ENCODE results near the gene SRRM4.

The SRRM4 gene

DNA sequence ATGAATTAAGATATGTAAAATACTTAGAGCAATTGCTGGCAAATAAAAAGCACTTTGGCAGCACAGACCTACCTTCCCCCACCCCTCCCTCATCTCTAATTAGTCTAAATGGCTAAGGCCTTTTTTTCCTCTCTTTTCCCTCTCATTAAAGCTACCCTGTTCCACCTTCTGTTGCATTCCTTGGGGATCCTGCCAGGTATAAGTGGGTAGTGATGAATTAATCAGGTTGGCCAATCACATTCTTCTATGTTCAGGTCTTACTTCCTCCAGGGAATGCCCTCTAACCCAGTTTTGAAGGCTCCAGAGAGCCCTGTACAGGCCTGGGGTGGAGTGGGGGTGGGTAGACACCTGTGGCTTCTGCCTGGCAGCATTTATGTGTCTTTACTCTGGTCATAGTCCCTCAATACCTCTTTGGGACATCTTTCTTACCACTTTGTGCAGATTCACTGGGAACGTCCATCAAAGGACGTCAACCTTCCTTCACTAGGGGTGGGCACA is 225.8 kb downstream of the SRRM4 start:
- TF ChIP-seq ZNF384 (IDR thresholded peaks at IDR 0.05), result no peak
- TF ChIP-seq FOXM1 (IDR thresholded peaks at IDR 0.05; ENCODE audit: borderline replicate concordance), result no peak
- no peak for TF ChIP-seq TARDBP (IDR thresholded peaks at IDR 0.05)
- TF ChIP-seq FOXA1 (IDR thresholded peaks at IDR 0.05), result no peak
- TF ChIP-seq SUZ12 (IDR thresholded peaks at IDR 0.05), result no peak
- no peak for TF ChIP-seq BHLHE40 (IDR thresholded peaks at IDR 0.05; ENCODE audit: borderline replicate concordance)
- TF ChIP-seq ELF4 (IDR thresholded peaks at IDR 0.05), result no peak
- TF ChIP-seq L3MBTL2 (conservative IDR thresholded peaks at IDR 0.05), result no peak
- TF ChIP-seq CTBP1 (IDR thresholded peaks at IDR 0.05; ENCODE audit: borderline replicate concordance), result no peak
- no peak for TF ChIP-seq HDGF (IDR thresholded peaks at IDR 0.05; ENCODE audit: borderline replicate concordance)
- TF ChIP-seq, protein P1, sequence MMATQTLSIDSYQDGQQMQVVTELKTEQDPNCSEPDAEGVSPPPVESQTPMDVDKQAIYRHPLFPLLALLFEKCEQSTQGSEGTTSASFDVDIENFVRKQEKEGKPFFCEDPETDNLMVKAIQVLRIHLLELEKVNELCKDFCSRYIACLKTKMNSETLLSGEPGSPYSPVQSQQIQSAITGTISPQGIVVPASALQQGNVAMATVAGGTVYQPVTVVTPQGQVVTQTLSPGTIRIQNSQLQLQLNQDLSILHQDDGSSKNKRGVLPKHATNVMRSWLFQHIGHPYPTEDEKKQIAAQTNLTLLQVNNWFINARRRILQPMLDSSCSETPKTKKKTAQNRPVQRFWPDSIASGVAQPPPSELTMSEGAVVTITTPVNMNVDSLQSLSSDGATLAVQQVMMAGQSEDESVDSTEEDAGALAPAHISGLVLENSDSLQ (IDR thresholded peaks at IDR 0.05), result no peak
- no peak for TF ChIP-seq SP1 (IDR thresholded peaks at IDR 0.05)
- ChIA-PET POLR2A (no interaction called here), CTCF (no interaction called here)
- DNase-seq (ENCODE audit: extremely low spot score), result no peak

DNA sequence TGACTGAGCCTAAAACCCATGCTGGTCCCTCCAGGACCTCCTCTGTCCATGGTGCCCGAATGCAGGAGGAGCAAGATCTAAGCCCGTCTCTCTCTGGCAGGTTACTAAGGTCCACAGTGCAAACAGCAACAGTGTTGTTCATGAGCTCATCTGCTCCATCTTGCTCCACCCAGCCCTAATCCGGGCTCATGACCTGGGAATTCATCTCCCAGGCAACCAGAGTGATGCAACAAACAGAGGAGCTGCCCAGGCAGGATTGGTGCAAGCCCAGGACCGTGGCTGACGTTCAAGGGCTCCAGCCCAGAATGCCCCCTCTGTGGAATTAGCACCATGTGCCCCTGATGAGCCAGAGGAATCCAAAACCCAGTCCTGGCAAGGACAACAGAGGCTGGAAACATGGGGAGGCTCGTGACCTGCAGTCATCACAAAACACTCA is 227.3 kb downstream of the SRRM4 start:
- CTCF ChIA-PET, result no interaction called here
- no peak for DNase-seq (ENCODE audit: extremely low spot score)
- no peak for TF ChIP-seq L3MBTL2 (conservative IDR thresholded peaks at IDR 0.05)
- no peak for TF ChIP-seq FOXK2 (IDR thresholded peaks at IDR 0.05)
- TF ChIP-seq BHLHE40 (IDR thresholded peaks at IDR 0.05; ENCODE audit: borderline replicate concordance), result no peak
- TF ChIP-seq LEF1 (IDR thresholded peaks at IDR 0.05; ENCODE audit: borderline replicate concordance), result no peak
- no peak for TF ChIP-seq CTBP1 (IDR thresholded peaks at IDR 0.05; ENCODE audit: borderline replicate concordance)
- no peak for TF ChIP-seq SUZ12 (IDR thresholded peaks at IDR 0.05)
- no peak for TF ChIP-seq ZNF384 (IDR thresholded peaks at IDR 0.05)
- TF ChIP-seq ARNT (IDR thresholded peaks at IDR 0.05), result no peak
- no peak for TF ChIP-seq HDGF (IDR thresholded peaks at IDR 0.05; ENCODE audit: borderline replicate concordance)
- TF ChIP-seq TARDBP (IDR thresholded peaks at IDR 0.05), result no peak
- TF ChIP-seq FOXM1 (IDR thresholded peaks at IDR 0.05; ENCODE audit: borderline replicate concordance), result no peak
- TF ChIP-seq ELF4 (IDR thresholded peaks at IDR 0.05), result no peak
- TF ChIP-seq, protein P1 (IDR thresholded peaks at IDR 0.05), result no peak
- no peak for TF ChIP-seq FOXA1 (IDR thresholded peaks at IDR 0.05)
- TF ChIP-seq NFRKB (IDR thresholded peaks at IDR 0.05), result no peak
- TF ChIP-seq SP1 (IDR thresholded peaks at IDR 0.05), result no peak
- POLR2A ChIA-PET, result no interaction called here

DNA sequence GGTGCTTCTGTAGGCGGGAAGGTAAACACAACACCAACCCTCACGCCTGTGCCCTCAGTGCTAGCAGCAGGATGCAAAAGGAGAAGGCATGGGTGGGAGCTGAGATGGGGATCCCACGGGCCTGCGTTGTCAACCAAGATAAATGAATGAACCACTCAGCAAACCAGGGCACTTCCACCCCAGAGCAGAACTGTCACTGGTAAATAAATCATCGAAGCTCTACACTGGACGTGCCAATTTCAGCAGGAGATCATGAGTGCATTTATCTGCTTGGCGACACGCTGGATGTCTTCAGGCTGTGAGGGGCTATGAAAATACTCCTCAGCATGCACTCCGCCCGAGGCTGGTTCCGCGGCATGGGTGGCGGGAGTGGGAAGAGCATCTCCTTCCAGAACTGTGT is 230.5 kb downstream of the SRRM4 start:
- CTCF ChIA-PET, result no interaction called here
- POLR2A ChIA-PET, result interaction anchor here (0.8 kb wide), 1 partner anchor 33 kb away, joined by 3 read pairs; the partner anchor contains the start of gene HSPB8
- TF ChIP-seq, protein P1 (IDR thresholded peaks at IDR 0.05), result no peak
- TF ChIP-seq HDGF (IDR thresholded peaks at IDR 0.05; ENCODE audit: borderline replicate concordance) (no peak), BHLHE40 (IDR thresholded peaks at IDR 0.05; ENCODE audit: borderline replicate concordance) (no peak), FOXA1 (IDR thresholded peaks at IDR 0.05) (no peak), ELF4 (IDR thresholded peaks at IDR 0.05) (no peak), NFRKB (IDR thresholded peaks at IDR 0.05) (no peak), ARNT (IDR thresholded peaks at IDR 0.05) (no peak), CTBP1 (IDR thresholded peaks at IDR 0.05; ENCODE audit: borderline replicate concordance) (no peak), LEF1 (IDR thresholded peaks at IDR 0.05; ENCODE audit: borderline replicate concordance) (no peak)
- DNase-seq (ENCODE audit: extremely low spot score), result no peak
